Spinal cord (tissue), 10 donors: ENCODE measurements around the gene CIAO2B. TPM values are rescaled to one million over a fixed set of nuclear protein-coding genes. Genes with fewer than 3 reads are reported as not detected.

Experiments
- DNase-seq, 6 donors: peaks; one replicate each; pipeline versions ENCODE4 v3.0.0 to v3.0.0-alpha.2; 2013 to 2015; ENCODE audit warnings: low spot score in 6 of 6, low read depth in 4 of 6
- H3K27ac ChIP-seq: one replicate; pipeline ENCODE4 v1.5.1; 2013; ENCODE audit warnings: low read depth, low read length, control low read depth
- H3K27me3 ChIP-seq: one replicate; pipeline ENCODE4 v1.6.1; 2013; ENCODE audit warnings: low read length; ENCODE audit not compliant: control insufficient read depth, insufficient read depth
- H3K36me3 ChIP-seq: one replicate; pipeline ENCODE4 v1.6.1; 2013; ENCODE audit warnings: low read length; ENCODE audit not compliant: control insufficient read depth, insufficient read depth
- H3K4me1 ChIP-seq: one replicate; pipeline ENCODE4 v1.6.1; 2013; ENCODE audit warnings: low read length; ENCODE audit not compliant: control insufficient read depth, insufficient read depth
- H3K4me3 ChIP-seq: one replicate; pipeline ENCODE4 v1.5.1; 2013; ENCODE audit warnings: low read depth, low read length, control low read depth
- H3K9me3 ChIP-seq: one replicate; pipeline ENCODE4 v1.6.1; 2013; ENCODE audit warnings: low read length; ENCODE audit not compliant: control insufficient read depth, insufficient read depth
- WGBS: methylation state at CpG from one replicate; pipeline ENCODE4 v1.1.5; 2013; ENCODE audit warnings: missing lambda C conversion rate; ENCODE audit not compliant: insufficient coverage; 5-methylcytosine and 5-hydroxymethylcytosine counted together
- polyA plus RNA-seq, 2 donors: library from polyadenylated mRNA; unstranded; fragments of 120-200 nt; gene quantifications; one replicate each; pipeline ENCODE4 v1.2.1, GENCODE V29; 2013; ENCODE audit not compliant: insufficient read length in 2 of 2
- total RNA-seq, 2 donors: library from RNA; depleted of rRNA in 1 of 2; stranded (reverse); fragments of 120-200 nt in 1 of 2; fragments of >200 nt in 1 of 2; gene quantifications; one replicate each; pipeline versions ENCODE4 v1.2.3 to v1.2.4, GENCODE V29; 2013 to 2014
- donor health status: healthy.

Gene CIAO2B
- total and polyA plus RNA-seq, 4 donors: 52.7 to 138 (median 127) TPM

DNA sequence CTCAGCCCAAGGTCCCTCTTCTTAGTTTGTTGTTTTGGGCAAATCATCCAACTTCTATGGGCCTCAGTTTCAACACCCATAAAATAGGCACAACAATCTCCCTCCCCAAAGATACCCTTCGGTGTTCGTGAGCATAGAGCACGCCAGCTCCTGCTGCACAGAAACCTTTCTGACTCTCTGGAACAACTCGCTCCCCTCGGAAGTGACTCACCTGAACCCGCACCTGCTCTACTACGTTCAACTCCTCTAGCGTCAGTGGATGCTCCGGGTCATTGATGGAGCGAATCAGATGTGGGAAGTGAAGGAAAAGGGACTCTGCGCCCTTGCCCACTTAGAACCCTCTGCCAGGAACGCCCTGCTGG is 445 bp downstream of the CIAO2B start:
- peaks cover 51% of the 10 kb centered on the region for H3K36me3 ChIP-seq
- DNase-seq: no peak
- peak overlapping the region; percentile 86 for H3K27ac ChIP-seq
- no peaks in the 10 kb centered on the region for H3K27me3 ChIP-seq
- H3K9me3 ChIP-seq: no peaks in the 10 kb centered on the region
- peaks cover 38% of the 10 kb centered on the region for H3K4me1 ChIP-seq
- peak overlapping the region; percentile 99 for H3K4me3 ChIP-seq
- WGBS: 4% methylated on average over 7 of the region's 12 CpGs

DNA sequence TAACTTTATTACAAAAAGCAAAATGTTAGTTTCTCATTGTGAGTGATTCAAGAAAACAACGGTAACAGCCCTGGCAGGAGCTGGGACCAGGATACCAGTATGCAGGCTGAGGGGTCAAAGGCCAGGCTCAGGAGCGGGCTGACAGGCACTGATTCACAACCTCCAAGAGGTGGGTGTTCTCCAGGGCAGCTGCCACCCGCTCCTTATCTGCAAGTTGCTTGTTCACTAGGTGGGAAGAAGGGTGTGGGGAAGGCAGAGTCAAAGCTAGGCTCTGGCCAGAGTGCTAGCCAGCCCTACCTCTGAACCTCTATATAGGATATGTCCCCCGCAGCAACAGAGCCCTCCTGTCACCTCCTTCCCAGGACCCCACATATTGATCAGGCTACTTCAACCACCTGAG is 2.1 kb downstream of the CIAO2B start:
- no peak for DNase-seq
- peaks cover 39% of the 10 kb centered on the region for H3K4me1 ChIP-seq

DNA sequence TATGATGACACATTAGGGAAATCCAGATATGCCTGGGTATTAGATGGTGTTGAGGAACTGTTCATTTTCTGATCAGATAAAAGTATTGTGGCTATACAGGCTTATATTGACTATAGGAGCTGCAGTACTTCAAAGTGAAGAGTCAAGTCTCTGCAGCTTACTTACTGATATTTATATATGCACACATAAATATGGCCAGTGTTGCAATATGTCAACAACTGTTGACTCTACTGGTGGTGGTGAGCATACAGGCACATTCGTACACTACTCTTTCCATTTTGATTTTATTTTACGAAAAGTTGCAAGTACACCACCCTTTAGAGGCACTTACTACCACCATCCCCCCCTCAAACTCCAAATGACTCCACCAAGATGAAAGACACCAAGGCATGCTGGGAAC is 2.5 kb downstream of the CIAO2B start:
- Histone ChIP-seq H3K27ac (no peak overlapping the region), H3K4me3 (no peak overlapping the region), H3K36me3 (peaks cover 35% of the 10 kb centered on the region), H3K27me3 (no peaks in the 10 kb centered on the region), H3K9me3 (no peaks in the 10 kb centered on the region), H3K4me1 (peaks cover 43% of the 10 kb centered on the region)
- DNase-seq: no peak
- no CpG with 5 or more reads among the region's 2 CpGs for WGBS

More for the DNA sequence above, 2.1 kb downstream of the CIAO2B start:
- no peak overlapping the region for H3K4me3 ChIP-seq
- 88% methylated on average over 3 of the region's 4 CpGs for WGBS
- H3K36me3 ChIP-seq: peaks cover 39% of the 10 kb centered on the region
- H3K27me3 ChIP-seq: no peaks in the 10 kb centered on the region
- no peak overlapping the region for H3K27ac ChIP-seq
- no peaks in the 10 kb centered on the region for H3K9me3 ChIP-seq

DNA sequence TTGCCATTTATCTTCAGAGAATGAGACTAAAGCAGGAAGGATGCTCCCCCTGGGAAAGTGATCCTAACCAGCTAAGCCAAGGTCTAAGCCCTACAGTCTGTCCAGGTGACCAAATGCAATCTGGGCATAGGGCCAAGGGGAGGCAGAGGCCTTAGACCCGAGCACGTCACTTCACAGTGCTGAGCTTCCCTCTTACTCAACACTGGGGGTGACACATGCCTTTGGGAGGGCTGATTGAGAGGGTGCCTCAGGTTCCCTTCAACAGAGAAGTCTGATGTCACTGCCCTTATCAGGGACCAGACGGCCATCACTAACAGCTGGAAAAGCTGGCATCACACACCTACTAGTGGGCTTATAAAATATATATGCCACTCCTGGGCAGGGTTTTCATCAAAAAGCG is 4.0 kb downstream of the CIAO2B start:
- Histone ChIP-seq H3K27me3 (peaks cover 10% of the 10 kb centered on the region), H3K9me3 (no peaks in the 10 kb centered on the region), H3K27ac (no peak overlapping the region), H3K4me3 (no peak overlapping the region), H3K36me3 (peaks cover 23% of the 10 kb centered on the region), H3K4me1 (peaks cover 43% of the 10 kb centered on the region)
- DNase-seq: no peak
- no CpG with 5 or more reads among the region's 4 CpGs for WGBS

GRCh38 chr16:66928702-66929388 is 5.4 kb downstream of the CIAO2B start:
- DNase-seq: no peak
- peaks cover 50% of the 10 kb centered on the region for H3K4me1 ChIP-seq
- peaks cover 23% of the 10 kb centered on the region for H3K27me3 ChIP-seq
- peaks cover 23% of the 10 kb centered on the region for H3K36me3 ChIP-seq
- 68% methylated on average over 7 of the region's 10 CpGs for whole genome bisulfite sequencing
- no peak overlapping the region for H3K4me3 ChIP-seq
- H3K9me3 ChIP-seq: no peaks in the 10 kb centered on the region
- no peak overlapping the region for H3K27ac ChIP-seq

GRCh38 chr16:66927918-66928649 is 6.1 kb downstream of the CIAO2B start:
- H3K27me3 ChIP-seq: peaks cover 29% of the 10 kb centered on the region
- H3K4me3 ChIP-seq: no peak overlapping the region
- no peak for DNase-seq
- H3K27ac ChIP-seq: no peak overlapping the region
- WGBS: 89% methylated on average over 6 of the region's 8 CpGs
- H3K4me1 ChIP-seq: peaks cover 46% of the 10 kb centered on the region
- no peaks in the 10 kb centered on the region for H3K9me3 ChIP-seq
- H3K36me3 ChIP-seq: peaks cover 21% of the 10 kb centered on the region

DNA sequence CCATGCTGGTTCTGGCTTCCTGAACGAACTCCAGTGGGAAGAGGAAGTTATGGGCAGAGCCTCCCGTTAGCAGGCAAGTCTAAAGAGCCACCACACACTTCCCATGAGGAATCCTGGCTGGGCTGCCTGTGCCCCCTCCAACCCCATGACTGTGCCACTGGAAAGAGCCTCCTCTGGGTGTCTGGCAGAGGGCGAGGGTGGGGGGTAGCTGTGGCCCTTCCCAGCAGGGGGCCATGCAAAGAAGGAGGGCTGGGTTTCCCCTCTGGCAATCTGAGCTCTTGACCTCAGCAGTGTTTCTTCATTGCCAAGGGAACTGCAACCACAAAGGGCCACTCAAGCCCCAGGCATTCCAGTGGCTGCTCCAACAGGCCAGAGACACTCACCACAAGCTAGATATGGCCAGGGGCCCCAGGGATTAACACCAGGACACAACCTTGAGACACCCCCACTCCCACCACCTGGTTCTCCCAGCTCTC is 7.2 kb downstream of the CIAO2B start:
- no peak overlapping the region for H3K4me3 ChIP-seq
- peak in 1 of 6 donors; percentile 27 for DNase-seq
- H3K9me3 ChIP-seq: no peaks in the 10 kb centered on the region
- peaks cover 39% of the 10 kb centered on the region for H3K4me1 ChIP-seq
- WGBS: 60% methylated on average over 2 of the region's 3 CpGs
- H3K36me3 ChIP-seq: peaks cover 12% of the 10 kb centered on the region
- no peak overlapping the region for H3K27ac ChIP-seq
- peaks cover 36% of the 10 kb centered on the region for H3K27me3 ChIP-seq

DNA sequence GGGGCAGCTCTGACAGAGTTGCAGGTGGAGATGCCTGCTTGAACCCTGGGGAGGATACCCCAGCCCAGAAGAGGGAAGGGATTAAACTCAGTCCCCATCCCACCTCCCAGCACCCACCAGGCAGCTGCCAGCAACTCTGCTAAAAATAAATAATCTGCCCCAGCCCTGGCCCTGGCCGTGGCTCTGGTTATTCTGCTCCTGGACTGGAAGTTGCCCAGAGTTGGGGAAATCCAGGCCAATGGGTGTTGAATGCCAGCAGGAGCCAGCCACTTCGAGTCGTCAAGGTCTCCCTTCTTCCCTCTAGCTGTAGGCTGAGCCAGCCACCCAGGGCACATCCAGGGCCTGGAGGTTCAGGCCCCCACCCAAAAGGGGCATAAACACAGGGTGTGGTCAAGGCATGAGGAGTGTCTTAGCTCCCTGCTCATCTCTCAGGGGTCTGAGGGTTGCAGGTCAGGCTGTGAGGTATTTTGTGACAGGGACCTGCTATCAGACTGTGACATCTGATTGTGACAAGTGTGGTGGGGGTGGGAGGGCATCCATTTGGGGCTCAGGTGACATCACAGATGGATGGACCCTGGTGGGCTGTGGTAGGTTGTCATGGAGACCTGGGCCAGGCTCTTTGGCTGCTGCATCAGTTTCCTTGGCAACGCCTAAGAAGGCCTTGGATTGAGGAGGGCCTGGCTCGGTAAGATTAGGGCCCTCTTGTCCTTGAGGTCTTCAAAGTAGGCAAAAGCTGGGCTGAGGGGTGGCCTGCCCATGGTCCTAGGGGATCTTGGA is 7.8 kb downstream of the CIAO2B start:
- peak in 3 of 6 donors; percentile 43 to 83 (median 71) for DNase-seq
- Histone ChIP-seq H3K27ac (no peak overlapping the region), H3K4me3 (no peak overlapping the region), H3K36me3 (peaks cover 16% of the 10 kb centered on the region), H3K9me3 (no peaks in the 10 kb centered on the region), H3K4me1 (peaks cover 39% of the 10 kb centered on the region), H3K27me3 (peaks cover 42% of the 10 kb centered on the region)
- 48% methylated on average over 5 of the region's 5 CpGs for WGBS

DNA sequence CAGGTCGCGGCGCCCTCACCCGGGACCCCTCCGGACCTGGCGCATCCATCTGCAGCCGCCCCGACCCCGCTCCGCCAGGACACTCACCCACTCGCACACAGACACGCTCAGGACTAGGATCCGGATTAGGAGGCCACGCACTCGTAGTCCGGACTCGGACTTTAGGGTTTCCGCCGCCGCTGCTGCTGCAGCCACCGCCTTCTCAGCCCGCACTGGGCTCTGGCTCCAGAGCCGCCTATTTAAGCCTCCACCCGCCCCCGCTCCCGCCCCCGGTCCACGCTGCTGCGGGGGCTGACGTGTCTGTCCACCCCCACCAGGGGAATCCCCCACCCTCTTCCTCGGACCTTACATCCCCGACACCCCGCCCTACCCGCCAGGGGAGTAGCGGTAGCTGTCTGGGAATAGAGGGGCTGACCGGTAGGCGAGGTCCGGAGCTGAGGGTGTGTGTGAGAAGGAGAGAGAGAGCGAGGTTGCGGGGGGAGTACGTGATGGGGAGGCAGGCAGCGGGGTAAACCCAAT is 8.8 kb downstream of the CIAO2B start, which contains the start of gene RRAD:
Gene RRAD (minus strand): TSS at position 214 of the 519 bp plus-strand sequence. CDS start 356 bp downstream, outside the sequence.
- Histone ChIP-seq H3K27me3 (peaks cover 45% of the 10 kb centered on the region), H3K4me3 (no peak within 1 kb of the TSS), H3K27ac (no peak within 1 kb of the TSS), H3K4me1 (peaks cover 39% of the 10 kb centered on the region), H3K36me3 (peaks cover 13% of the 10 kb centered on the region), H3K9me3 (no peaks in the 10 kb centered on the region)
- WGBS: 3% methylated on average over 31 of the region's 42 CpGs
- DNase-seq: peak in 1 of 6 donors; percentile 45
